ENCODE measurements around the gene PCSK4.

PCSK4 gene

GRCh38 chr19:1447504-1447903 is 42.6 kb downstream of the PCSK4 start:
- Histone ChIP-seq H3K4me3 (ENCODE audit: low read depth, low read length) (peak overlapping the region; percentile 51), H3K27me3 (peaks cover 6% of the 10 kb centered on the region; the same call in 1 of the 2 replicates), H3K4me1 (peaks cover 9% of the 10 kb centered on the region), H3K9me3 (no peaks in the 10 kb centered on the region), H3K36me3 (peaks cover 2% of the 10 kb centered on the region)
- DNase-seq, result no peak
- no peak for TF ChIP-seq CTCF (IDR thresholded peaks at IDR 0.05; ENCODE audit: low read depth, low read length)

GRCh38 chr19:1446713-1447481 is 43.3 kb downstream of the PCSK4 start:
- Histone ChIP-seq H3K4me3 (ENCODE audit: low read depth, low read length) (peak overlapping the region; percentile 51), H3K4me1 (peaks cover 6% of the 10 kb centered on the region), H3K9me3 (no peaks in the 10 kb centered on the region), H3K36me3 (peaks cover 8% of the 10 kb centered on the region), H3K27me3 (peaks cover 6% of the 10 kb centered on the region; the same call in 1 of the 2 replicates)
- DNase-seq, result peak; percentile 66
- no peak for TF ChIP-seq CTCF (IDR thresholded peaks at IDR 0.05; ENCODE audit: low read depth, low read length)

GRCh38 chr19:1445932-1446712 is 44.0 kb downstream of the PCSK4 start:
- peak; percentile 82 for DNase-seq
- H3K4me1 ChIP-seq, result peaks cover 6% of the 10 kb centered on the region
- no peaks in the 10 kb centered on the region for H3K9me3 ChIP-seq
- H3K36me3 ChIP-seq, result peaks cover 14% of the 10 kb centered on the region
- TF ChIP-seq CTCF (IDR thresholded peaks at IDR 0.05; ENCODE audit: low read depth, low read length), result no peak
- peak overlapping the region; percentile 51 for H3K4me3 ChIP-seq (ENCODE audit: low read depth, low read length)
- H3K27me3 ChIP-seq, result peaks cover 6% of the 10 kb centered on the region; the same call in 1 of the 2 replicates

DNA sequence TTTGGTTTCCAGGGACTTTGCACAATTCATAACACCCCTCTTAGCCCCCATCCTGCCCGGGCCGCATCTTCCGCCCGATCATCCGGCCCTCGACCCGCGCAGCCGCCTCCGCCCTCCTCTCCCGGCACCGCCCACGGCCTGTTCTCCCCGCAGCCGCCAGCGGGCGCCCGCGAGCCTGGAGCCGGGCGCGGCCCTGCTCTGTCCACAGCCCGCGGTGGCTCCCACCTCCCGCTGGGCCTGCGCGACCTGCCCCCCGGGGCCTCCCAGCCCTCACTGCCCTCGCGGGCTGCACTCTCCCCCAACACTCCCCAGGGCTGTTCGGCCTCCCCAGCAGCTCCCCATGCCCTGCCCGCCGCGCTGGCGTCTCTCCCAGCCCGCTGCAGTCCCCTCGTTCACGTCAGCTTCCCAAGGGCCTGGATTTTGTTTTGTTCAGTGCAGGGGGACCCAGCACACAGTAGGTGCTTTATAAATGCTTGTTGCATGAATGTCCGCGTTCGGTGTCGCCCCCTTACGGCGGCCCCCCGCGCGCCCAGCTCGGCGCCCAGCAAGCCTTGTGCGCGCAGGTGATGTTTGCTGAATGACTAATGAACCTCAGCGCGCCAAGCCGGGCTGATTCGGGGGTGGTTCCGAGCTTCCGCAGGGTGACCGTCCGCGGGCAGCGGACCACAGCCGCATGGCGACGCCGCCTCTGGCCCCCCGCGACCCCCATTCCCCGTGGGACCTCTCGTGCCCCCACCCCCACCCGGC is 44.8 kb downstream of the PCSK4 start:
- Histone ChIP-seq H3K4me3 (ENCODE audit: low read depth, low read length) (peak overlapping the region; percentile 47), H3K9me3 (no peaks in the 10 kb centered on the region), H3K36me3 (peaks cover 22% of the 10 kb centered on the region), H3K4me1 (peaks cover 6% of the 10 kb centered on the region), H3K27me3 (peaks cover 6% of the 10 kb centered on the region; the same call in 1 of the 2 replicates)
- TF ChIP-seq CTCF (IDR thresholded peaks at IDR 0.05; ENCODE audit: low read depth, low read length), result peak; percentile 65
- peak; percentile 82 for DNase-seq

DNA sequence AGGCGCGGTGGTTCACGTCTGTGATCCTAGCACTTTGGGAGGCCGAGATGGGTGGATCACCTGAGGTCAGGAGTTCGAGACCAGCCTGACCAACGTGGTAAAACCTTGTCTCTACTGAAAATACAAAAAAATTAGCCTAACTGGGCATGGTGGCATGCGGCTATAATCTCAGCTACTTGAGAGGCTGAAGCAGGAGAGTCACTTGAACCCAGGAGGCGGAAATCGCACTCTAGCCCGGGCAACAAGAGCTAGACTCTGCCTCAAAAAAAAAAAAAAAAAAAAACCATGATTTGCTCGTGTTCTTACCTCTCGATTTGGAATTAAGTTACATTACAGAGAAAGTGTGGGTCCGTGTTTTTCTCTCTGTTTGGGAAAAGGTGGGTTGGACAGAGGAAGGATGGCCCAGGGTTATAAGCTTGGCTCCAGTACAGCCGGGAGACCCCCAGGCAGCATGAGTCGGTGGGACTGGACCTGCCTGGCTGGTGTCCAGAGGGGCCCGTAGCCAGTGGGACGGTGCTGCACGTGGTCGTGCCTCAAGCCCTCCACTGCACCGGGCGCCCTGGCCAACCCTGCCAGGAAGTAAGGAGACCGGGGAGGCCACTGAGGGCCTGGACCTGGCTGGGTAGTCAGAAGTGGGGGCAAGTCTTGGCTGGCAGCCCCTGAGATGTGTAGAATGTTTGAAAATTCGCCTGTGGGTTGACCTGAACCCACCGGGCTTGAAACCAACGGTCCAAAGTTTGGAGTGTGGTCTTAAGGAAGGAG is 48.3 kb downstream of the PCSK4 start:
- Histone ChIP-seq H3K4me1 (no peaks in the 10 kb centered on the region), H3K36me3 (peaks cover 36% of the 10 kb centered on the region), H3K9me3 (no peaks in the 10 kb centered on the region), H3K4me3 (ENCODE audit: low read depth, low read length) (no peak overlapping the region), H3K27me3 (peaks cover 5% of the 10 kb centered on the region; the same call in 1 of the 2 replicates)
- no peak for TF ChIP-seq CTCF (IDR thresholded peaks at IDR 0.05; ENCODE audit: low read depth, low read length)
- no peak for DNase-seq
